H1 (cell line): ENCODE results near the gene LHFPL3. TPM values are rescaled to one million over a fixed set of nuclear protein-coding genes. Genes with fewer than 3 reads are reported as not detected.

ENCODE experiments used
- CTCF ChIA-PET: fragments of 300-600 bp; sonication (Branson Sonifier 250); formaldehyde crosslinking; loops from one replicate; lab custom pipeline; 2021; ENCODE audit not compliant: partially characterized antibody; lab: Charles Lee
- POLR2A ChIA-PET: fragments of 300-600 bp; sonication (Branson Sonifier 250); formaldehyde crosslinking; loops from one replicate; lab custom pipeline; 2021; ENCODE audit warnings: inconsistent platforms; ENCODE audit not compliant: partially characterized antibody; lab: Charles Lee
- DNase-seq, 2 experiments: peaks; one replicate each; pipeline versions ENCODE4 v3.0.0 to v3.0.0-alpha.2; 2010 to 2022; ENCODE audit warnings: low spot score in 2 of 2, low read depth in 1 of 2, mixed read lengths in 1 of 2
- FAIRE-seq: peaks from 2 replicates; lab custom pipeline; 2011; peaks lifted over from hg19 to GRCh38; lab: Jason Lieb, UNC
- H2AFZ ChIP-seq: 2 replicates; pipeline ENCODE4 v1.8.1; 2012; ENCODE audit warnings: low read length, inconsistent platforms
- H2AK5ac ChIP-seq: 2 replicates; pipeline ENCODE4 v1.6.1; 2013; ENCODE audit warnings: low read depth, low read length
- H2BK120ac ChIP-seq: replicated peaks from 2 replicates; pipeline ENCODE3; 2013; ENCODE audit warnings: low read depth, low read length, inconsistent platforms
- H2BK12ac ChIP-seq: 2 replicates; pipeline ENCODE4 v1.6.1; 2013; ENCODE audit warnings: low read depth, low read length
- H2BK15ac ChIP-seq: 2 replicates; pipeline ENCODE4 v1.6.1; 2013; ENCODE audit warnings: low read length
- H2BK20ac ChIP-seq: 2 replicates; pipeline ENCODE4 v1.6.1; 2013; ENCODE audit warnings: low read length
- H2BK5ac ChIP-seq: 2 replicates; pipeline ENCODE4 v1.6.1; 2013; ENCODE audit warnings: low read depth, low read length
- H3K14ac ChIP-seq: 2 replicates; pipeline ENCODE4 v1.6.1; 2013; ENCODE audit warnings: inconsistent platforms; ENCODE audit not compliant: insufficient read length
- H3K18ac ChIP-seq: 2 replicates; pipeline ENCODE4 v1.6.1; 2013; ENCODE audit warnings: low read length; ENCODE audit errors: extremely low read depth
- H3K23ac ChIP-seq: 2 replicates; pipeline ENCODE4 v1.6.1; 2013; ENCODE audit warnings: inconsistent platforms; ENCODE audit not compliant: insufficient read length
- H3K23me2 ChIP-seq: 2 replicates; pipeline ENCODE4 v1.6.1; 2013; ENCODE audit warnings: low read depth, low read length
- H3K27ac ChIP-seq: 2 replicates; pipeline ENCODE4 v1.6.1; 2011; ENCODE audit warnings: low read depth, low read length, inconsistent platforms
- H3K27me3 ChIP-seq, 4 experiments: replicated peaks in 1 of 4; 1 replicate in 1 of 4; 2 replicates in 3 of 4; pipeline versions ENCODE4 v1.6.1 to v1.8.1; 2011 to 2013; ENCODE audit warnings: low read length in 3 of 4, mild to moderate bottlenecking in 3 of 4, inconsistent platforms in 2 of 4, mixed read lengths in 2 of 4, moderate library complexity in 1 of 4; ENCODE audit not compliant: control insufficient read depth in 3 of 4, insufficient read depth in 3 of 4; ENCODE audit errors: extremely low read depth in 1 of 4
- H3K36me3 ChIP-seq, 4 experiments: 2 replicates each; pipeline versions ENCODE4 v1.6.1 to v1.8.1; 2011 to 2013; ENCODE audit warnings: mild to moderate bottlenecking in 4 of 4, low read length in 3 of 4, moderate library complexity in 2 of 4, control low read depth in 1 of 4, inconsistent platforms in 1 of 4; ENCODE audit not compliant: insufficient read depth in 4 of 4, control insufficient read depth in 2 of 4
- H3K4ac ChIP-seq: replicated peaks from 2 replicates; pipeline ENCODE3; 2013; ENCODE audit warnings: low read length, low read depth, mixed read lengths, inconsistent platforms; ENCODE audit not compliant: insufficient read length
- H3K4me1 ChIP-seq, 4 experiments: replicated peaks in 1 of 4; 1 replicate in 1 of 4; 2 replicates in 3 of 4; pipeline versions ENCODE4 v1.6.1 to v1.8.1; 2011 to 2013; ENCODE audit warnings: low read length in 3 of 4, inconsistent platforms in 2 of 4, mixed read lengths in 1 of 4; ENCODE audit not compliant: insufficient read depth in 4 of 4, control insufficient read depth in 3 of 4
- H3K4me2 ChIP-seq, 2 experiments: 2 replicates each; pipeline versions ENCODE4 v1.6.1 to v1.8.1; 2011 to 2013; ENCODE audit warnings: low read depth in 2 of 2, low read length in 2 of 2, control low read depth in 1 of 2, inconsistent platforms in 1 of 2, mild to moderate bottlenecking in 1 of 2; ENCODE audit not compliant: insufficient read depth in 1 of 2
- H3K4me3 ChIP-seq, 4 experiments: fragments of 200-600, 300-600 bp in 1 of 4; sonication (generic), shearing (Covaris generic), sonication (Bioruptor Twin) in 1 of 4; 2 replicates each; pipeline versions ENCODE4 v1.5.1 to v1.8.1; 2011 to 2016; ENCODE audit warnings: low read length in 4 of 4, low read depth in 3 of 4, control low read depth in 2 of 4, inconsistent platforms in 2 of 4, mild to moderate bottlenecking in 2 of 4, mixed read lengths in 1 of 4, moderate library complexity in 1 of 4; ENCODE audit not compliant: insufficient read depth in 2 of 4; ENCODE audit errors: extremely low read depth in 1 of 4
- H3K56ac ChIP-seq: replicated peaks from 2 replicates; pipeline ENCODE3; 2013; ENCODE audit warnings: low read depth, mild to moderate bottlenecking, mixed read lengths, low read length, inconsistent platforms; ENCODE audit not compliant: insufficient read length
- H3K79me1 ChIP-seq: 2 replicates; pipeline ENCODE4 v1.6.1; 2013; ENCODE audit warnings: low read depth, low read length, control low read depth
- H3K79me2 ChIP-seq, 2 experiments: 2 replicates each; pipeline versions ENCODE4 v1.6.1 to v1.8.1; 2012 to 2013; ENCODE audit warnings: low read length in 2 of 2, mild to moderate bottlenecking in 2 of 2, inconsistent platforms in 1 of 2; ENCODE audit not compliant: insufficient read depth in 2 of 2, control insufficient read depth in 1 of 2
- H3K9ac ChIP-seq, 4 experiments: replicated peaks in 1 of 4; 1 replicate in 1 of 4; 2 replicates in 3 of 4; pipeline versions ENCODE4 v1.6.1 to v1.8.1; 2011 to 2013; ENCODE audit warnings: low read depth in 3 of 4, low read length in 3 of 4, control low read depth in 2 of 4, mild to moderate bottlenecking in 2 of 4, moderate library complexity in 2 of 4, inconsistent platforms in 1 of 4; ENCODE audit errors: extremely low read depth in 1 of 4
- H3K9me3 ChIP-seq, 2 experiments: 2 replicates each; pipeline versions ENCODE4 v1.6.1 to v1.8.1; 2012 to 2013; ENCODE audit warnings: mild to moderate bottlenecking in 2 of 2, moderate library complexity in 2 of 2, control low read depth in 1 of 2, inconsistent platforms in 1 of 2, low read depth in 1 of 2, low read length in 1 of 2, mixed read lengths in 1 of 2; ENCODE audit not compliant: insufficient read depth in 2 of 2
- H4K20me1 ChIP-seq, 2 experiments: replicated peaks in 1 of 2; 2 replicates each; pipeline versions ENCODE3 to v1.8.1; 2011 to 2013; ENCODE audit warnings: inconsistent platforms in 2 of 2, low read length in 2 of 2, mild to moderate bottlenecking in 1 of 2; ENCODE audit not compliant: insufficient read depth in 2 of 2, control insufficient read depth in 1 of 2
- H4K5ac ChIP-seq: 2 replicates; pipeline ENCODE4 v1.6.1; 2013; ENCODE audit warnings: low read length, low read depth, mixed read lengths, inconsistent platforms; ENCODE audit not compliant: insufficient read length
- H4K8ac ChIP-seq: 2 replicates; pipeline ENCODE4 v1.8.0; 2013; ENCODE audit warnings: mild to moderate bottlenecking, moderate library complexity, low read length, inconsistent platforms; ENCODE audit not compliant: insufficient read depth; ENCODE audit errors: extremely low read depth
- H4K91ac ChIP-seq: replicated peaks from 2 replicates; pipeline ENCODE3; 2013; ENCODE audit warnings: low read length, mixed read lengths, inconsistent platforms; ENCODE audit not compliant: insufficient read length
- HDAC2 ChIP-seq, 2 experiments: fragments of 300-600 bp in 1 of 2; sonication (generic) in 1 of 2; IDR thresholded peaks; 2 replicates each; pipeline ENCODE4 v1.6.1; 2011 to 2012; ENCODE audit warnings: low read depth in 2 of 2, low read length in 2 of 2, mild to moderate bottlenecking in 2 of 2, moderate library complexity in 2 of 2, borderline replicate concordance in 1 of 2, inconsistent platforms in 1 of 2
- KDM4A ChIP-seq: IDR thresholded peaks from one replicate; pipeline ENCODE4 v1.7.1; 2012; ENCODE audit warnings: low read depth, mild to moderate bottlenecking, moderate library complexity, low read length, inconsistent platforms; ENCODE audit not compliant: severe bottlenecking
- SIRT6 ChIP-seq: IDR thresholded peaks from one replicate; pipeline ENCODE4 v1.7.1; 2012; ENCODE audit warnings: low read length, inconsistent platforms
- WGBS, 2 experiments: shearing (Covaris generic) in 1 of 2; methylation state at CpG; one replicate each; pipeline versions ENCODE4 v1.1.6 to v1.1.7; 2013 to 2015; ENCODE audit warnings: low lambda C conversion rate in 2 of 2, mixed read lengths in 2 of 2, inconsistent platforms in 1 of 2, low coverage in 1 of 2, missing lambda C conversion rate in 1 of 2; ENCODE audit not compliant: insufficient replicate concordance in 2 of 2, insufficient coverage in 1 of 2, insufficient read length in 1 of 2; ENCODE audit errors: extremely low coverage in 1 of 2, missing lambda C conversion rate in 1 of 2; 5-methylcytosine and 5-hydroxymethylcytosine counted together
- polyA plus RNA-seq, 7 experiments: library from polyadenylated mRNA; depleted of rRNA in 3 of 7; stranded (reverse) in 5 of 7; unstranded in 2 of 7; fragments of >200 nt in 5 of 7; fragments of 200-250 nt in 2 of 7; gene quantifications; 1 replicate in 5 of 7; 2 replicates in 1 of 7; 4 replicates in 1 of 7; pipeline versions ENCODE4 v1.2.1 to v1.2.3, GENCODE V29; 2011 to 2013; ENCODE audit warnings: missing spikeins in 2 of 7, mixed read lengths in 2 of 7
- total RNA-seq: library from RNA; stranded (reverse); fragmentation: NEBNext Ultra II Directional; extraction: Animal tissue kit (Norgen Biotek cat#: 25700); gene quantifications from 2 replicates; pipeline ENCODE4 v1.2.1, GENCODE V29; 2021

Gene LHFPL3
- total and polyA plus RNA-seq, 2 of the 8 experiments (the other 6 are each of a cell fraction or from before 2014, with no cell fraction given) = 0.24 to 0.50 TPM

- H2BK15ac ChIP-seq = peak overlapping the region; percentile 83; the same call in 1 of the 2 replicates
- ChIA-PET POLR2A (no interaction called here), CTCF (interaction anchor here (2.0 to 3.1 kb wide), 2 partner anchors 8 to 48 kb away, joined by 6 to 11 read pairs; no protein-coding TSS in a partner anchor)
- H3K9me3 ChIP-seq = no peaks in the 10 kb centered on the region
- H3K79me2 ChIP-seq = no peaks in the 10 kb centered on the region; a peak in 1 of 4 replicates
- H4K5ac ChIP-seq = no peak overlapping the region
- no peaks in the 10 kb centered on the region for H3K36me3 ChIP-seq
- H2BK20ac ChIP-seq = peak overlapping the region; percentile 37; the same call in 1 of the 2 replicates
- peak overlapping the region; percentile 81 for H3K14ac ChIP-seq
- H3K56ac ChIP-seq = no peak overlapping the region
- no peak overlapping the region for H3K4me3 ChIP-seq
- 88 to 100% methylated on average over 3 to 9 of the region's 9 CpGs for WGBS, 2 experiments
- no peak overlapping the region for H3K9ac ChIP-seq
- no peak overlapping the region for H3K4me2 ChIP-seq
- FAIRE-seq (no peak), DNase-seq (no peak)
- H2AFZ ChIP-seq = no peak overlapping the region
- peaks cover 0 to 11% (median 4%) of the 10 kb centered on the region in 4 experiments; a peak in 4 of 7 replicates for H3K4me1 ChIP-seq
- peak overlapping the region; percentile 7; the same call in 1 of the 2 replicates for H2AK5ac ChIP-seq
- no peak overlapping the region for H3K4ac ChIP-seq
- no peak overlapping the region for H2BK120ac ChIP-seq
- no peak overlapping the region for H3K23ac ChIP-seq
- peak overlapping the region; percentile 70 for H4K91ac ChIP-seq
- peaks cover 4% of the 10 kb centered on the region for H3K23me2 ChIP-seq
- no peaks in the 10 kb centered on the region for H3K27me3 ChIP-seq
- H3K79me1 ChIP-seq = no peaks in the 10 kb centered on the region
- H3K18ac ChIP-seq = no peak overlapping the region
- peak overlapping the region; percentile 64; the same call in 1 of the 2 replicates for H2BK5ac ChIP-seq
- H4K8ac ChIP-seq = no peak overlapping the region
- peak overlapping the region; percentile 35; the same call in 1 of the 2 replicates for H2BK12ac ChIP-seq
- H3K27ac ChIP-seq = no peak overlapping the region
- peaks cover 0 to 4% of the 10 kb centered on the region in 2 experiments for H4K20me1 ChIP-seq
- TF ChIP-seq SIRT6 (no peak), HDAC2 (IDR thresholded peaks at IDR 0.05; ENCODE audit: borderline replicate concordance in 1 of 2, low read depth in 2 of 2, low read length in 2 of 2) (no peak), KDM4A (no peak)
These were observed 604.6 kb downstream of the LHFPL3 start for GRCh38 chr7:104933022-104933421.
